ENCODE data around the gene MAP1B.

The MAP1B gene

DNA sequence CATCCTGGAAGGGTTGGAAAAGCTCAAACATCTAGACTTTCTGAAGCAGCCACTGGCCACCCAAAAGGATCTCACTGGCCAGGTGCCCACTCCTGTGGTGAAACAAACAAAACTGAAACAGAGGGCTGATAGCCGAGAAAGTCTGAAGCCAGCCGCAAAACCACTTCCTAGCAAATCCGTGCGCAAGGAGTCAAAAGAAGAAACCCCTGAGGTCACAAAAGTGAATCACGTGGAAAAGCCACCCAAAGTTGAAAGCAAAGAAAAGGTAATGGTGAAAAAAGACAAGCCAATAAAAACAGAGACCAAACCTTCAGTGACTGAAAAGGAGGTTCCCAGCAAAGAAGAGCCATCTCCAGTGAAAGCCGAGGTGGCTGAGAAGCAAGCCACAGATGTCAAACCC is 87.6 kb downstream of the MAP1B start:
- no peaks in the 10 kb centered on the region for H3K27me3 ChIP-seq (ENCODE audit: control insufficient read depth, insufficient read depth, low read length)
- no peaks in the 10 kb centered on the region for H3K36me3 ChIP-seq (ENCODE audit: control insufficient read depth, insufficient read depth, low read length)
- no peak overlapping the region for H3K27ac ChIP-seq (ENCODE audit: low read depth, low read length)
- H3K4me1 ChIP-seq (ENCODE audit: control insufficient read depth, insufficient read depth, low read length) = peaks cover 2% of the 10 kb centered on the region
- no peak overlapping the region for H3K4me3 ChIP-seq (ENCODE audit: low read length)
- no peak overlapping the region for H3K9ac ChIP-seq (ENCODE audit: low read length)

DNA sequence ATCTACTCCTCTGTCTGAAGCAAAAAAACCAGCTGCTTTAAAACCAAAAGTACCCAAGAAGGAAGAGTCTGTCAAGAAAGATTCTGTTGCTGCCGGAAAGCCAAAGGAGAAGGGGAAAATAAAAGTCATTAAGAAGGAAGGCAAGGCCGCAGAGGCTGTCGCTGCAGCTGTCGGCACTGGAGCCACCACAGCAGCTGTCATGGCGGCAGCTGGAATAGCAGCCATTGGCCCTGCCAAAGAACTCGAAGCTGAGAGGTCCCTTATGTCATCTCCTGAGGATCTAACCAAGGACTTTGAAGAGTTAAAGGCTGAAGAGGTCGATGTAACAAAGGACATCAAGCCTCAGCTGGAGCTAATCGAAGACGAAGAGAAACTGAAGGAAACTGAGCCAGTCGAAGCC is 88.3 kb downstream of the MAP1B start:
- H3K36me3 ChIP-seq (ENCODE audit: control insufficient read depth, insufficient read depth, low read length) = no peaks in the 10 kb centered on the region
- no peak overlapping the region for H3K27ac ChIP-seq (ENCODE audit: low read depth, low read length)
- H3K27me3 ChIP-seq (ENCODE audit: control insufficient read depth, insufficient read depth, low read length) = no peaks in the 10 kb centered on the region
- H3K4me1 ChIP-seq (ENCODE audit: control insufficient read depth, insufficient read depth, low read length) = peaks cover 2% of the 10 kb centered on the region
- H3K4me3 ChIP-seq (ENCODE audit: low read length) = no peak overlapping the region
- H3K9ac ChIP-seq (ENCODE audit: low read length) = no peak overlapping the region

DNA sequence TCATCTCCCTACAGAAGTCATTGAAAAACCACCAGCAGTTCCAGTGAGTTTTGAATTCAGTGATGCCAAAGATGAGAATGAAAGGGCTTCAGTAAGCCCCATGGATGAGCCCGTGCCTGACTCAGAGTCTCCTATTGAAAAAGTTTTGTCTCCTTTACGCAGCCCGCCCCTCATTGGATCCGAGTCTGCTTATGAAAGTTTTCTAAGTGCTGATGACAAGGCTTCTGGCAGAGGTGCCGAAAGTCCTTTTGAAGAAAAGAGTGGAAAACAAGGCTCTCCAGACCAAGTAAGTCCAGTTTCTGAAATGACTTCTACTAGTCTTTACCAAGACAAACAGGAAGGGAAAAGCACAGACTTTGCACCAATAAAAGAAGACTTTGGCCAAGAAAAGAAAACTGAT is 90.1 kb downstream of the MAP1B start:
- no peak overlapping the region for H3K27ac ChIP-seq (ENCODE audit: low read depth, low read length)
- H3K4me3 ChIP-seq (ENCODE audit: low read length) = no peak overlapping the region
- H3K27me3 ChIP-seq (ENCODE audit: control insufficient read depth, insufficient read depth, low read length) = no peaks in the 10 kb centered on the region
- H3K4me1 ChIP-seq (ENCODE audit: control insufficient read depth, insufficient read depth, low read length) = no peaks in the 10 kb centered on the region
- no peak overlapping the region for H3K9ac ChIP-seq (ENCODE audit: low read length)
- H3K36me3 ChIP-seq (ENCODE audit: control insufficient read depth, insufficient read depth, low read length) = no peaks in the 10 kb centered on the region

DNA sequence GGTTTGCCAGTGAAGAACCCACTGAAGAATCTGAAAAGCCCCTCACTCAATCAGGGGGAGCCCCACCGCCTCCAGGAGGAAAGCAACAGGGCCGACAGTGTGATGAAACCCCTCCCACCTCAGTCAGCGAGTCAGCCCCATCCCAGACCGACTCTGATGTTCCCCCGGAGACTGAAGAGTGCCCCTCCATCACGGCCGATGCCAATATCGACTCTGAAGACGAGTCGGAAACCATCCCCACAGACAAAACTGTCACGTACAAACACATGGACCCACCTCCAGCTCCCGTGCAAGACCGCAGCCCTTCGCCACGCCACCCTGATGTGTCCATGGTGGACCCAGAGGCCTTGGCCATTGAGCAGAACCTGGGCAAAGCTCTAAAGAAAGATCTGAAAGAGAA is 92.4 kb downstream of the MAP1B start:
- Histone ChIP-seq H3K9ac (ENCODE audit: low read length) (no peak overlapping the region), H3K36me3 (ENCODE audit: control insufficient read depth, insufficient read depth, low read length) (peaks cover 2% of the 10 kb centered on the region), H3K27me3 (ENCODE audit: control insufficient read depth, insufficient read depth, low read length) (no peaks in the 10 kb centered on the region), H3K4me3 (ENCODE audit: low read length) (no peak overlapping the region), H3K27ac (ENCODE audit: low read depth, low read length) (no peak overlapping the region), H3K4me1 (ENCODE audit: control insufficient read depth, insufficient read depth, low read length) (no peaks in the 10 kb centered on the region)

DNA sequence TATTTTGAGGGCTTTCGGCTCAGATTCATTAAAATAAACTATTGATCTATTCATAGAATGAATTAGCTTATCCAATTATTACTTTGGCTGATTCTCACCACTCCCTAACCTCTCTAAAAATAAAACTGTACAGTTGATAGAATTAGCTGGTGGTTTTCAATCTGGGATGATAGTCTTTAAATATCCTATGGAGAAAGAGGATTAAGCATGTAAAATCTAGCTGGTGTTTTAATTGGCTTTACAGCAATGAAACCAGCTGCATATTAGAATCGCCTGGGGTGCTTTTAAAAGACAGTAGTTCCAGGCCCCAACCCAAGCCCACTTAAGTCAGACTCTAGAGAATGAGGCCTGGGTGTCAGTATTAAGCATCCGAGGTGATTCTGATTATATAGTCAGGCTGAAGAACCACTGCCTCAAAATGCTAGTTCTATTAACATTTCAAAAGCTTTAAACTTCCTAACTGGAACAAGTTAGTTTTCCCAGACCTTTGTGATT is 95.1 kb downstream of the MAP1B start:
- H3K27ac ChIP-seq (ENCODE audit: low read depth, low read length) = no peak overlapping the region
- H3K27me3 ChIP-seq (ENCODE audit: control insufficient read depth, insufficient read depth, low read length) = no peaks in the 10 kb centered on the region
- no peaks in the 10 kb centered on the region for H3K4me1 ChIP-seq (ENCODE audit: control insufficient read depth, insufficient read depth, low read length)
- H3K4me3 ChIP-seq (ENCODE audit: low read length) = no peak overlapping the region
- no peak overlapping the region for H3K9ac ChIP-seq (ENCODE audit: low read length)
- peaks cover 2% of the 10 kb centered on the region for H3K36me3 ChIP-seq (ENCODE audit: control insufficient read depth, insufficient read depth, low read length)

DNA sequence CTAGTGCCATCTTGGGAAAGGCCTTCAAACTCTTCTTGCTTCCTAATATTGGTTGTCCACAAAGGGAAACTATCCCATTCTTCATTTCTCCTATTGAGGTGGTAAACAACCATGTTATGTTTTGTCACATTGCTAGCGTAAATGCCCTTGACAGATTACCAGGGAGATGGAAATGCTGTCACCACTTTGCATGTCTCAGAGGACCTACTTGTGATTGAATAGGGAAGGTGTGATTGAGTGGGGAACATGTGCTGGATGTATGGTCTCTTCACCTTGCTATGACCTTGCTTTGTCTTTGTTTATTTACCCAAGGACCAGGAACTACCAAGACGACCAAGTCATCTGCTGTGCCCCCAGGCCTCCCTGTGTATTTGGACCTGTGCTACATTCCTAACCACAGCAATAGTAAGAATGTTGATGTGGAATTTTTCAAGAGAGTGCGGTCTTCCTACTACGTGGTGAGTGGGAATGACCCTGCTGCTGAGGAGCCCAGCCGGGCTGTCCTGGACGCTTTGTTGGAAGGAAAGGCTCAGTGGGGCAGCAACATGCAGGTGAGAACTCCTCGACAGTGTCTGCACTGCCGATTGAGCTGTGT is 96.1 kb downstream of the MAP1B start:
- Histone ChIP-seq H3K4me3 (ENCODE audit: low read length) (no peak overlapping the region), H3K9ac (ENCODE audit: low read length) (no peak overlapping the region), H3K27ac (ENCODE audit: low read depth, low read length) (no peak overlapping the region), H3K27me3 (ENCODE audit: control insufficient read depth, insufficient read depth, low read length) (no peaks in the 10 kb centered on the region), H3K4me1 (ENCODE audit: control insufficient read depth, insufficient read depth, low read length) (no peaks in the 10 kb centered on the region), H3K36me3 (ENCODE audit: control insufficient read depth, insufficient read depth, low read length) (peaks cover 2% of the 10 kb centered on the region)

DNA sequence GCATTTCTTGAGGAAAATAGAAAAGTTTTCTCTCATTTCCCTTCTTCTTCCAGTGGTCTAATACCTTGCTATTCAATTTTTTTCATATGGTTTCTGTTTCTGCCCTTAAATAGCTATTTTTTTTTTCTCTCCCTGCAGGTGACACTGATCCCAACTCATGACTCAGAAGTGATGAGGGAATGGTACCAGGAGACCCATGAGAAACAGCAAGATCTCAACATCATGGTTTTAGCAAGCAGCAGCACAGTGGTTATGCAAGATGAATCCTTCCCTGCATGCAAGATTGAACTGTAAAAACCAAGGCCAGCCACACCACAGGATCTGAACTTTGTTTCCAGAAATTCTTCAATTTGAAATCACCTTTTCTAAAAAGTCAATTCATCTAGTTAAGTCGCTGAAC is 97.7 kb downstream of the MAP1B start:
- Histone ChIP-seq H3K4me1 (ENCODE audit: control insufficient read depth, insufficient read depth, low read length) (no peaks in the 10 kb centered on the region), H3K27me3 (ENCODE audit: control insufficient read depth, insufficient read depth, low read length) (no peaks in the 10 kb centered on the region), H3K27ac (ENCODE audit: low read depth, low read length) (no peak overlapping the region), H3K36me3 (ENCODE audit: control insufficient read depth, insufficient read depth, low read length) (peaks cover 2% of the 10 kb centered on the region), H3K4me3 (ENCODE audit: low read length) (no peak overlapping the region), H3K9ac (ENCODE audit: low read length) (no peak overlapping the region)

DNA sequence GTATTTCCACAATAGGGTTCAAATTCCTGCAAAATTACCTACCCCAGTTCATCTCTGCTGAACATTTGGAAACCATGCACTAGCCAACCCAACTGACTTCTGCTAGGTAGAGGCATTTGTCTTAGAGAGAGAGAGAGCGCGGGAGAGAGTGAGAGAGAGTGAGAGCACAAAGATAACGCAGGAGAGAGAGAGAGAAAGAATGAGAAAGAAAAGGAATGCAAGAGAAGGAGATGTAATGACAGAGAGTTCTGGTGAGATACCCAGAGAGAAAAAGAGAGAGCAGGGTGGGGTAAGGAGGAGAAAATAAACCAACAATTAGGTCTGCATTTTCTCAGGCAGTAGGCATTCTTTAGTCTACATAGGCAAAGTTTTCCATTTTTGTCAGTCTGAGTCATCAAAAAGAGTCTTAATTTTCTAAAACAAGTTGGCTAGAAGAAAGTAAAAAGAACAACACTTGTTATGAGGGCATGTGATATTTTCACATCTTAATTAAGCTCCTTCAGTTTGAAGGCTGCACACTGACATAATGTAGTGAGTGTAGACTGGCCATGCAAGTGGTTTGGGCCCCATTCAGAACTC is 98.2 kb downstream of the MAP1B start:
- Histone ChIP-seq H3K4me1 (ENCODE audit: control insufficient read depth, insufficient read depth, low read length) (no peaks in the 10 kb centered on the region), H3K27ac (ENCODE audit: low read depth, low read length) (no peak overlapping the region), H3K36me3 (ENCODE audit: control insufficient read depth, insufficient read depth, low read length) (peaks cover 2% of the 10 kb centered on the region), H3K9ac (ENCODE audit: low read length) (no peak overlapping the region), H3K4me3 (ENCODE audit: low read length) (no peak overlapping the region), H3K27me3 (ENCODE audit: control insufficient read depth, insufficient read depth, low read length) (no peaks in the 10 kb centered on the region)

DNA sequence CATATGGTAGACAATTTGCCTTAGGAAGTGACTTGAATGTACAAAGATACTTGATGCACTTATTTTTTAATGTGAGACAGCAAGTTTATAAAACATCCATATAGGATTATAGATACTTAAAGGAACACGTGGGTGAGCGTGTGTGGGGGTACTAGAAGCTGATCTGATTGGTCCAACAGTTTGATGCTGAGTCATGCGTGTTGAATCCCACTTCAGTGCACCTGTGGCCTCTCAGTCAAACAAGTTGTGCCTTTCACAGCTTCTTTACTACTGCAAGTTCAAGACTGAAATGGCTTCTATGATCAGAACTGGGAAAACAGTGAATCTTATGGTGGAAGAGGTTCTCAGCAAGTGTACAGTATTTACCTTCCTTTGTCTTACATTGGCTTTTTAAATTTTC is 98.9 kb downstream of the MAP1B start:
- peaks cover 3% of the 10 kb centered on the region for H3K4me1 ChIP-seq (ENCODE audit: control insufficient read depth, insufficient read depth, low read length)
- no peak overlapping the region for H3K27ac ChIP-seq (ENCODE audit: low read depth, low read length)
- no peaks in the 10 kb centered on the region for H3K27me3 ChIP-seq (ENCODE audit: control insufficient read depth, insufficient read depth, low read length)
- H3K9ac ChIP-seq (ENCODE audit: low read length) = no peak overlapping the region
- no peak overlapping the region for H3K4me3 ChIP-seq (ENCODE audit: low read length)
- peaks cover 2% of the 10 kb centered on the region for H3K36me3 ChIP-seq (ENCODE audit: control insufficient read depth, insufficient read depth, low read length)

DNA sequence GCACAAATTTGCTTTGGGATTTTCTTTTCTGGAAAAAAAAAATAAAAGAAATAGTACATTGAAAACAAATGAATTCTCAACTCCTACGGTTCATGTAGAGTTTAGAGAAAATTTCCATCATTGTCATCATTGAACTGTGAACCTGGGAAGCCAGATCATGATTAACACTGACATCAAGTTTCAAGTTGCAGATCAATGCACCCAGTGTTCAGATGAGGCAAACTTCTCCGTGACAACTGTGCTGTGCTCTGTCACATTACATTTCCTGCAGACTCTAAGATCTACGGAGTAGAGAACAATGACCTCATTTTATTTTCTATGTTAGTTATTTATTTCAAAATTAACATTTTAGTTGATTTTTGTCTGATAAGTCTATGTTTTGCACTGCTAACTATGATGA is 99.7 kb downstream of the MAP1B start:
- peaks cover 2% of the 10 kb centered on the region for H3K36me3 ChIP-seq (ENCODE audit: control insufficient read depth, insufficient read depth, low read length)
- H3K4me1 ChIP-seq (ENCODE audit: control insufficient read depth, insufficient read depth, low read length) = peaks cover 3% of the 10 kb centered on the region
- H3K27ac ChIP-seq (ENCODE audit: low read depth, low read length) = no peak overlapping the region
- no peak overlapping the region for H3K4me3 ChIP-seq (ENCODE audit: low read length)
- no peak overlapping the region for H3K9ac ChIP-seq (ENCODE audit: low read length)
- H3K27me3 ChIP-seq (ENCODE audit: control insufficient read depth, insufficient read depth, low read length) = no peaks in the 10 kb centered on the region

DNA sequence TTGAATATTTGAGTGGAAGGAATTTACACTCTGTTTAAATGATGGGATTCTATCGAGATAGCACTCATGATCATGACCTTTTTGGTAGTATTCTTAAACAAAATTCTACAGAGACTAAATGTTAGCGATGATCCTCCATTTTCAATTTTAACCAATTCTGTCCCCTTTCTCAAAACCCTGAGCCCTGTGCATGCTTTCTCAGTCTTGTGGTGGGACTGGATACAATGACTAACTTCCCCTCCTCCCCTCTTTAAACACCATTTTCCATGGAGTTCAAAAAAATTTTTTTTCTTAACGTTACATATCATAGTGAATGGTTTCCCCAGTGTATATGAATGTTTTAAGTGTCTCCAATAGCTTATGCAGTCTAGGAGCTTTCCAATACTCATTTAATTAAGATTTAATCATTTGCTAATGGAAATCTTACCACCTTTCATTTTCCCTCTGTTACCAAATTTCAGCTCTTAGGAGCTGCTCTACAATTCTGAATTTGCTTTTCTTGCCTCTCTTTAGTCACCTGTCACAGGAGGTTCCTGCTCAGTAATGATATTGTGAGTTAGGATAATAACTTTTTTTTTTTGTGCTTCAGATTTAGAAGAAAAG is 101.2 kb downstream of the MAP1B start:
- Histone ChIP-seq H3K4me1 (ENCODE audit: control insufficient read depth, insufficient read depth, low read length) (peaks cover 3% of the 10 kb centered on the region), H3K4me3 (ENCODE audit: low read length) (no peak overlapping the region), H3K36me3 (ENCODE audit: control insufficient read depth, insufficient read depth, low read length) (peaks cover 2% of the 10 kb centered on the region), H3K27me3 (ENCODE audit: control insufficient read depth, insufficient read depth, low read length) (no peaks in the 10 kb centered on the region), H3K9ac (ENCODE audit: low read length) (no peak overlapping the region), H3K27ac (ENCODE audit: low read depth, low read length) (no peak overlapping the region)

DNA sequence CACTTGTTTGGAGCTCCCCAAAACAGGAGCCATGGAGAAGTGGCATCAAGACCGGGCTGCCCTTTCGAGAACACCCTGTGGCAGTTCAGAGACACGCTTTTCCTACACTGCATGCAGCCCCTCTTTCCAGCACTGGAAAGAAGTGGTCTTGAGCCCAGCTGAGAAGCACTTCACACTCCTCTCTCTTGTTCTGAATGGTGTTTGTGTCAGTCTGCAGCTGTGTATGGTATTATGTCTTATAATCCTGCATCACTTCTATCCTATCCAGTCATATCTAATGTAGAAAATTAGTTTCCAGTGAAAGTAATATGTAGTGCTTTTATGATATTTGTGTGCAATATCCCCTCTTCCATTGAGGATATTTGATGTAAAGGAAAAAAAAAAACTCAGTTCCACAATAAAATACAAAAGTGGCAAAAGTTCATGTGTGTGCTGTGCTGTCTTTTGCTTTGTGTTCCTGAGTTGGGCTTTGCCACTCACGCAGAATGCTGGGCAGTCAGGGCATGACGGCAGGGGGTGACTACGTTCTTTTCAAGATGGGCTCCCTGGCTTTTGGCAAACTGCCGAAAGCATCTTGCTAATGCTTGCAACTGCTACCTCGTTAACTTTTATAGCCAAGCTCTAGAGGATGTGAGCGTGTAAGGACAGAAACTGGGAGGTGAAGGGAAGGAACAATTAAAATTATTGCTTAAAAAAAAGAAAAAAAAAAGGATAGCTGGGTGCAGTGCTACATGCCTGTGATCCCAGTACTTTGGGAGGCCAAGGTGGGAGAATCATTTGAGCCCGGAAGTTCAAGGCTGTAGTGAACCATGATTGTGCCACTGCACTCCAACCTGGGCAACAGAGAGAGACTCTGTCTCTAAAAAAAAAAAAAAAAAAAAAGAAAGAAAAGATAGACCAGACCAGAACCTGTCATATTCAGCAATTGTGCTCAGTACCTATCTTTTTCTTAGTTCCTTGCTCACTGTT is 102.2 kb downstream of the MAP1B start:
- no peaks in the 10 kb centered on the region for H3K27me3 ChIP-seq (ENCODE audit: control insufficient read depth, insufficient read depth, low read length)
- no peak overlapping the region for H3K4me3 ChIP-seq (ENCODE audit: low read length)
- peaks cover 3% of the 10 kb centered on the region for H3K4me1 ChIP-seq (ENCODE audit: control insufficient read depth, insufficient read depth, low read length)
- H3K36me3 ChIP-seq (ENCODE audit: control insufficient read depth, insufficient read depth, low read length) = no peaks in the 10 kb centered on the region
- no peak overlapping the region for H3K27ac ChIP-seq (ENCODE audit: low read depth, low read length)
- H3K9ac ChIP-seq (ENCODE audit: low read length) = no peak overlapping the region
